Upper lobe of left lung (tissue), 6 donors: ENCODE data around the gene SERPINA1. TPM values are rescaled to one million over a fixed set of nuclear protein-coding genes. Genes with fewer than 3 reads are reported as not detected.
A peak's percentile ranks its signal among the peaks of the same experiment; 100 is the strongest.

Experiments
- ATAC-seq, 2 donors: fragments of 200-7000 bp; cut with Tn5 transposase; one replicate each; pipeline ENCODE4 v1.9.1; 2022; ENCODE audit warnings: mild to moderate bottlenecking in 2 of 2, moderate library complexity in 2 of 2; ENCODE audit not compliant: low FRiP score in 2 of 2
- DNase-seq, 2 donors: peaks; one replicate each; pipeline ENCODE4 v3.0.0-alpha.2; 2019 to 2020
- H3K27ac ChIP-seq, 4 donors: fragments of 200-600 bp; sonication (generic); one replicate each; pipeline ENCODE4 v1.5.1; 2016 to 2019
- H3K27me3 ChIP-seq, 4 donors: fragments of 200-600 bp; sonication (generic); one replicate each; pipeline ENCODE4 v1.5.1; 2017 to 2019
- H3K36me3 ChIP-seq, 4 donors: fragments of 200-600 bp; sonication (generic); one replicate each; pipeline ENCODE4 v1.5.1; 2016 to 2019
- H3K4me1 ChIP-seq, 4 donors: fragments of 200-600 bp; sonication (generic); one replicate each; pipeline ENCODE4 v1.5.1; 2018 to 2019
- H3K4me3 ChIP-seq, 4 donors: fragments of 200-600 bp; sonication (generic); one replicate each; pipeline ENCODE4 v1.5.1; 2017 to 2019; ENCODE audit warnings: mild to moderate bottlenecking in 2 of 4, moderate library complexity in 1 of 4
- H3K9me3 ChIP-seq, 4 donors: fragments of 200-600 bp; sonication (generic); one replicate each; pipeline ENCODE4 v1.5.1; 2018 to 2019
- EP300 ChIP-seq, 4 donors: sonication (generic); formaldehyde crosslinking; IDR thresholded peaks; one replicate each; pipeline ENCODE4 v1.5.1; 2017; ENCODE audit warnings: antibody characterized with exemption in 4 of 4, control low read depth in 2 of 4
- POLR2A ChIP-seq, 4 donors: fragments of 450-650 bp; IDR thresholded peaks; one replicate each; pipeline ENCODE4 v1.5.1; 2016 to 2017; ENCODE audit warnings: antibody characterized with exemption in 4 of 4, mild to moderate bottlenecking in 2 of 4
- POLR2AphosphoS5 ChIP-seq, 2 donors: sonication (generic); formaldehyde crosslinking; IDR thresholded peaks; one replicate each; pipeline ENCODE4 v1.5.1; 2017; ENCODE audit warnings: antibody characterized with exemption in 2 of 2
- WGBS, 2 donors: methylation state at CpG; one replicate each; pipeline ENCODE4 v1.1.5; 2017 to 2018; 5-methylcytosine and 5-hydroxymethylcytosine counted together
- total RNA-seq, 6 donors: library from RNA; depleted of rRNA in 4 of 6; stranded (reverse); fragments of >200 nt in 4 of 6; gene quantifications; one replicate each; pipeline versions ENCODE4 v1.1.0 to v1.2.1, GENCODE V29; 2016 to 2021
- TF ChIP-seq, protein P1 (sequence below), 6 experiments: fragments of 450-650 bp in 4 of 6; fragments of 200-600 bp in 2 of 6; sonication (generic) in 2 of 6; IDR thresholded peaks; one replicate each; pipeline ENCODE4 v1.5.1; 2016 to 2019; ENCODE audit warnings: antibody characterized with exemption in 6 of 6
- donor health status: DM: no; HTN: no; CAD: no; lungs with moderate emphysema.
- donor health status: DM: no; HTN: yes; CAD: no; lungs with severe emphysema.

Gene SERPINA1
- total RNA-seq, 6 donors from 2014 or later, result 205 to 1,050 (median 637) TPM

GRCh38 chr14:94345344-94346064, 42.9 kb downstream of the SERPINA1 start:
- peak in 1 of 2 donors; percentile 42 for ATAC-seq
- no peak for TF ChIP-seq POLR2AphosphoS5 (IDR thresholded peaks at IDR 0.05)
- no peak for TF ChIP-seq EP300 (IDR thresholded peaks at IDR 0.05)
- TF ChIP-seq, protein P1, sequence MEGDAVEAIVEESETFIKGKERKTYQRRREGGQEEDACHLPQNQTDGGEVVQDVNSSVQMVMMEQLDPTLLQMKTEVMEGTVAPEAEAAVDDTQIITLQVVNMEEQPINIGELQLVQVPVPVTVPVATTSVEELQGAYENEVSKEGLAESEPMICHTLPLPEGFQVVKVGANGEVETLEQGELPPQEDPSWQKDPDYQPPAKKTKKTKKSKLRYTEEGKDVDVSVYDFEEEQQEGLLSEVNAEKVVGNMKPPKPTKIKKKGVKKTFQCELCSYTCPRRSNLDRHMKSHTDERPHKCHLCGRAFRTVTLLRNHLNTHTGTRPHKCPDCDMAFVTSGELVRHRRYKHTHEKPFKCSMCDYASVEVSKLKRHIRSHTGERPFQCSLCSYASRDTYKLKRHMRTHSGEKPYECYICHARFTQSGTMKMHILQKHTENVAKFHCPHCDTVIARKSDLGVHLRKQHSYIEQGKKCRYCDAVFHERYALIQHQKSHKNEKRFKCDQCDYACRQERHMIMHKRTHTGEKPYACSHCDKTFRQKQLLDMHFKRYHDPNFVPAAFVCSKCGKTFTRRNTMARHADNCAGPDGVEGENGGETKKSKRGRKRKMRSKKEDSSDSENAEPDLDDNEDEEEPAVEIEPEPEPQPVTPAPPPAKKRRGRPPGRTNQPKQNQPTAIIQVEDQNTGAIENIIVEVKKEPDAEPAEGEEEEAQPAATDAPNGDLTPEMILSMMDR (IDR thresholded peaks at IDR 0.05), result no peak
- no peak for TF ChIP-seq POLR2A (IDR thresholded peaks at IDR 0.05)
- DNase-seq, result no peak
- Histone ChIP-seq H3K4me1 (peaks cover 0 to 15% (median 7%) of the 10 kb centered on the region in 4 donors), H3K36me3 (no peaks in the 10 kb centered on the region), H3K9me3 (no peaks in the 10 kb centered on the region), H3K4me3 (no peak overlapping the region), H3K27me3 (no peaks in the 10 kb centered on the region), H3K27ac (no peak overlapping the region)
- 80 to 84% methylated on average over 11 to 12 of the region's 12 CpGs for WGBS, 2 donors

DNA sequence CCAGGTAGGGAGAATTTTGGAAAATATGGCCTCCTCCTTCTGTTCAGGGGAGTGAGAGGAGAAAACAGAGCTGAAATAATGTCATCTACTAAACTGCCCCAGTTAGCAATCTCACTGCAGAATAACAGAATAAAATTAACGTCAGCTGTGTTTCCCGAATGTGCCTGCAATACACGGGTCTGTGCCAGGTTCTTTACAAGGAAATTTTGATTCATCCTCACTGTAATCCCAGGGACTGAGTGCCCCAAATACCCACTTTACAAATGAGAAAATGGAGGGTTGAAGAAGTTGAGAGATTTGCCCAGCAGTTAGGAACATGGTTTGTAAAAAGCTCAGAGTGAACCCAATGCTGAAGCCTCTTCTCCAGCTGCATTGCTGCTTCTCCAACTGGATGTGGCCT, 44.0 kb downstream of the SERPINA1 start:
- H3K9me3 ChIP-seq, result no peaks in the 10 kb centered on the region
- TF ChIP-seq POLR2AphosphoS5 (IDR thresholded peaks at IDR 0.05) (no peak), POLR2A (IDR thresholded peaks at IDR 0.05) (no peak), EP300 (IDR thresholded peaks at IDR 0.05) (no peak)
- TF ChIP-seq, protein P1 (IDR thresholded peaks at IDR 0.05), result no peak
- WGBS, 2 donors, result 88 to 91% methylated on average over 3 of the region's 3 CpGs
- no peaks in the 10 kb centered on the region for H3K36me3 ChIP-seq
- ATAC-seq (no peak), DNase-seq (no peak)
- no peak overlapping the region for H3K4me3 ChIP-seq
- no peaks in the 10 kb centered on the region for H3K27me3 ChIP-seq
- H3K4me1 ChIP-seq, result peaks cover 0 to 15% (median 7%) of the 10 kb centered on the region in 4 donors
- H3K27ac ChIP-seq, result no peak overlapping the region

DNA sequence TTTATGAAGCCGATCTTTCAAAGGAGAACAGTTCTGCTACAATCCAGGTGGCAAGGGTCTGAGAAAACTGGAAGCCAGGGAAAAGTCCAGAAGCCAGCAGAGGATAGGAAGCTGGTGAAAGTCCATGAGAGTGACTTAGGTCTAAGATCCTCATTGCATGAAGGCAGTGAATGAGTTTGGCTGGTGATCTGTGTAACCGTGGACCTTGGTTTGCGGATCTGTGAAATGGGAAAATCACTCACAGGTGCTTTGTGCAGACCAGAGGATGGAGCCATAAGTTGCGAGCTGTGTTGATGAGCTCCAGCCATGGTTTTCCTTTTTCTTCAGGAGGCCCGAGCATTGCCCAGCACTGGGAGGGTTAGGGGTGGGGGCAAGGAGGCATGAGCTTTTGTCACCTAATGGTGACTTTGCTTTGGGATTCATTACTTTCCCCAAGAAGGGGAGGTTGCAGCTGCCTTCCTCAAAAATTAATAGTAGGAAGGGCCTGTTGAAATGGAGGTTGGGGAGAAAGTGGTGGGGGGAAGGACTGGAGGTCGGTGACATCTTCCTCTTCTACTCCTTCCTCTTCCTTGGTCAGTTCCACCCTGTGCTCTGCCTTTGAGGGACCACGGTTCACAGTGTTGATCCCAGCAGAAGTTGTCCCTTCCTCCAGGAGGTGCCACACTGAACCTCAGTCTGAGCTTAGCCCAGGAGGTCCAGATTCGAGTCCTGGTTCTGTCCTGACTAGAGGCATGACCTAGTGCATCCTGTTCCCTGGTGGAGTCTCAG, 45.0 kb downstream of the SERPINA1 start:
- ATAC-seq (no peak), DNase-seq (no peak)
- TF ChIP-seq POLR2AphosphoS5 (IDR thresholded peaks at IDR 0.05) (no peak), POLR2A (IDR thresholded peaks at IDR 0.05) (no peak), EP300 (IDR thresholded peaks at IDR 0.05) (no peak)
- TF ChIP-seq, protein P1 (IDR thresholded peaks at IDR 0.05), result no peak
- Histone ChIP-seq H3K36me3 (no peaks in the 10 kb centered on the region), H3K4me1 (peaks cover 0 to 15% (median 7%) of the 10 kb centered on the region in 4 donors), H3K27me3 (no peaks in the 10 kb centered on the region), H3K27ac (no peak overlapping the region), H3K9me3 (no peaks in the 10 kb centered on the region), H3K4me3 (no peak overlapping the region)
- WGBS, 2 donors, result 85 to 87% methylated on average over 7 to 8 of the region's 8 CpGs

- Histone ChIP-seq H3K27ac (peak overlapping the region in 1 of 4 donors; percentile 39), H3K4me3 (no peak overlapping the region), H3K36me3 (no peaks in the 10 kb centered on the region), H3K9me3 (no peaks in the 10 kb centered on the region), H3K27me3 (no peaks in the 10 kb centered on the region), H3K4me1 (peaks cover 0 to 15% (median 7%) of the 10 kb centered on the region in 4 donors)
- TF ChIP-seq, protein P1 (IDR thresholded peaks at IDR 0.05), result no peak
- TF ChIP-seq POLR2AphosphoS5 (IDR thresholded peaks at IDR 0.05) (peak; percentile 32 to 46), POLR2A (IDR thresholded peaks at IDR 0.05) (no peak), EP300 (IDR thresholded peaks at IDR 0.05) (peak in 1 of 4 donors; percentile 25)
- ATAC-seq (peak; percentile 77 to 91), DNase-seq (peak in 1 of 2 donors; percentile 89)
- WGBS, 2 donors, result 38 to 41% methylated on average over 2 of the region's 2 CpGs
These were observed 46.0 kb downstream of the SERPINA1 start for GRCh38 chr14:94342334-94342934.
